DOHH2 (cell line): ENCODE measurements around the gene TYW3.

Experiments used
- H3F3A ChIP-seq: fragments of 200-600 bp; sonication (generic), shearing (Covaris generic); 2 replicates; pipeline ENCODE4 v1.6.0; 2016; ENCODE audit warnings: antibody characterized with exemption, mild to moderate bottlenecking; ENCODE audit not compliant: control insufficient read depth, insufficient read depth
- H3K27ac ChIP-seq: fragments of 200-600 bp; sonication (generic); 2 replicates; pipeline ENCODE4 v1.5.1; 2014; ENCODE audit warnings: low read depth, mild to moderate bottlenecking, low read length, moderate library complexity
- H3K27me3 ChIP-seq: fragments of 200-600 bp; sonication (generic); 2 replicates; pipeline ENCODE4 v1.6.1; 2014; ENCODE audit warnings: mild to moderate bottlenecking, low read length, mixed read lengths; ENCODE audit not compliant: control insufficient read depth
- H3K36me3 ChIP-seq: fragments of 200-600 bp; sonication (generic); 2 replicates; pipeline ENCODE4 v1.6.1; 2014; ENCODE audit warnings: mild to moderate bottlenecking, low read length, moderate library complexity, mixed read lengths; ENCODE audit not compliant: control insufficient read depth
- H3K4me1 ChIP-seq: fragments of 200-600 bp; sonication (generic); 2 replicates; pipeline ENCODE4 v1.6.1; 2014; ENCODE audit warnings: mild to moderate bottlenecking, low read length, mixed read lengths; ENCODE audit not compliant: control insufficient read depth
- H3K4me2 ChIP-seq: fragments of 200-600 bp; sonication (generic); 2 replicates; pipeline ENCODE4 v1.6.0; 2014; ENCODE audit warnings: mild to moderate bottlenecking, low read length, moderate library complexity
- H3K4me3 ChIP-seq: fragments of 200-600 bp; sonication (generic); 2 replicates; pipeline ENCODE4 v1.5.1; 2014; ENCODE audit warnings: mild to moderate bottlenecking, low read length, mixed read lengths
- H3K79me2 ChIP-seq: fragments of 200-600 bp; sonication (generic); 2 replicates; pipeline ENCODE4 v1.6.1; 2014; ENCODE audit warnings: mild to moderate bottlenecking, low read length, mixed read lengths; ENCODE audit not compliant: control insufficient read depth
- H3K9me2 ChIP-seq: fragments of 200-600 bp; sonication (generic); replicated peaks from 2 replicates; pipeline ENCODE4 v1.6.1; 2014; ENCODE audit warnings: mild to moderate bottlenecking, low read length, mixed read lengths; ENCODE audit not compliant: control insufficient read depth
- H3K9me3 ChIP-seq: fragments of 200-600 bp; sonication (generic); 2 replicates; pipeline ENCODE4 v1.6.1; 2014; ENCODE audit warnings: antibody characterized with exemption, low read length, mixed read lengths; ENCODE audit not compliant: control insufficient read depth, insufficient read depth
- H4K20me1 ChIP-seq: fragments of 200-600 bp; sonication (generic); 2 replicates; pipeline ENCODE4 v1.6.0; 2014; ENCODE audit warnings: low read depth, mild to moderate bottlenecking, antibody characterized with exemption, low read length, moderate library complexity; ENCODE audit not compliant: control insufficient read depth, insufficient read depth
- EZH2phosphoT487 ChIP-seq: fragments of 200-600 bp; sonication (generic); IDR thresholded peaks from 2 replicates; pipeline ENCODE4 v1.6.1; 2017; ENCODE audit warnings: borderline replicate concordance, mild to moderate bottlenecking, antibody characterized with exemption, low read length, moderate library complexity, mixed read lengths
- TF ChIP-seq, protein P1 (sequence below): fragments of 200-600 bp; sonication (generic); IDR thresholded peaks from one replicate; pipeline ENCODE4 v1.5.1; 2014; ENCODE audit warnings: antibody characterized with exemption, mild to moderate bottlenecking, low read depth, low read length; ENCODE audit not compliant: poor library complexity, severe bottlenecking

TYW3 gene

DNA sequence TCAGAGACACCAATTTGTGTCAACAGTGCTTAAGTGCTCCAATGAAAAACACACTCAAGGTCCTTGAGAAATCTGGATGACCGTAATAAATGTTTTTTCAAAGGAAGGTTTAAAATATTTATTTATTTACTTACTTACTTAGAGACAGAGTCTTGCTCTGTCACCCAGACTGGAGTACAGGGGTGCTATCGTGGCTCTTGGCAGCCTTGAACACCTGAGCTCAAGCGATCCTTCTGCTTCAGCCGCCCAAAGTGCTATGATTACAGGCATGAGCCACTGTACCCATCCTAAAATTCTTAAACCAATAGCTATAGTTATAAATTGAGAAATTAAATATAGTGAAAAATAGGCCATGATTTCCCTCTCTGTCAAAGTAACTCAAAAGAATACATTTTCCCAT, 42.0 kb upstream of the TYW3 start:
- H3K9me3 ChIP-seq = no peaks in the 10 kb centered on the region
- no peaks in the 10 kb centered on the region for H3K27me3 ChIP-seq
- no peaks in the 10 kb centered on the region for H3K4me1 ChIP-seq
- TF ChIP-seq, protein P1, sequence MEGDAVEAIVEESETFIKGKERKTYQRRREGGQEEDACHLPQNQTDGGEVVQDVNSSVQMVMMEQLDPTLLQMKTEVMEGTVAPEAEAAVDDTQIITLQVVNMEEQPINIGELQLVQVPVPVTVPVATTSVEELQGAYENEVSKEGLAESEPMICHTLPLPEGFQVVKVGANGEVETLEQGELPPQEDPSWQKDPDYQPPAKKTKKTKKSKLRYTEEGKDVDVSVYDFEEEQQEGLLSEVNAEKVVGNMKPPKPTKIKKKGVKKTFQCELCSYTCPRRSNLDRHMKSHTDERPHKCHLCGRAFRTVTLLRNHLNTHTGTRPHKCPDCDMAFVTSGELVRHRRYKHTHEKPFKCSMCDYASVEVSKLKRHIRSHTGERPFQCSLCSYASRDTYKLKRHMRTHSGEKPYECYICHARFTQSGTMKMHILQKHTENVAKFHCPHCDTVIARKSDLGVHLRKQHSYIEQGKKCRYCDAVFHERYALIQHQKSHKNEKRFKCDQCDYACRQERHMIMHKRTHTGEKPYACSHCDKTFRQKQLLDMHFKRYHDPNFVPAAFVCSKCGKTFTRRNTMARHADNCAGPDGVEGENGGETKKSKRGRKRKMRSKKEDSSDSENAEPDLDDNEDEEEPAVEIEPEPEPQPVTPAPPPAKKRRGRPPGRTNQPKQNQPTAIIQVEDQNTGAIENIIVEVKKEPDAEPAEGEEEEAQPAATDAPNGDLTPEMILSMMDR = no peak
- TF ChIP-seq EZH2phosphoT487 = no peak
- H3F3A ChIP-seq = no peaks in the 10 kb centered on the region
- no peak overlapping the region for H3K27ac ChIP-seq
- H3K9me2 ChIP-seq = no peaks in the 10 kb centered on the region
- H3K79me2 ChIP-seq = no peaks in the 10 kb centered on the region
- H3K4me2 ChIP-seq = no peak overlapping the region
- no peaks in the 10 kb centered on the region for H3K36me3 ChIP-seq
- no peak overlapping the region for H3K4me3 ChIP-seq
- H4K20me1 ChIP-seq = no peaks in the 10 kb centered on the region

DNA sequence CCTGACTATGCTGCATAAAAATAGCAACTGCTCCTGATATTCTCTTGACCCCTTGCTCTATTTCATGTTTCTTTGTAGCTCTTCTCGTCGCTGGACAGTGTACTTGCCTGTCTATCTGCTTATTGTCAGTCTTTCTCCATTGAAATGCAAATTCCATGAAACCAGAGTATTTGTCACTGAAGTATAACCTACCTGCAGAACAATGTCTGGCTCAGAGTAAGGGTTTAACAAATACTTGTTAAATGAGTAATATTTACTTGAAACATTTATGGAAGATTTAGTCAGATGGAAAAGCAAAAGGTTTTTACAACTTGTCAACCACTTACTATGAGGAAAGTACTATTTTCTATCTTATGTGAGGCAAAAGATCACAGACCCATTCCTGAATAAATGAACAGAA, 39.5 kb upstream of the TYW3 start:
- H3K4me2 ChIP-seq = no peak overlapping the region
- H4K20me1 ChIP-seq = no peaks in the 10 kb centered on the region
- H3K4me1 ChIP-seq = no peaks in the 10 kb centered on the region
- TF ChIP-seq, protein P1 = no peak
- TF ChIP-seq EZH2phosphoT487 = no peak
- no peak overlapping the region for H3K27ac ChIP-seq
- no peaks in the 10 kb centered on the region for H3K27me3 ChIP-seq
- no peaks in the 10 kb centered on the region for H3K36me3 ChIP-seq
- no peaks in the 10 kb centered on the region for H3K9me3 ChIP-seq
- no peaks in the 10 kb centered on the region for H3F3A ChIP-seq
- H3K4me3 ChIP-seq = no peak overlapping the region
- no peaks in the 10 kb centered on the region for H3K79me2 ChIP-seq
- H3K9me2 ChIP-seq = no peaks in the 10 kb centered on the region

DNA sequence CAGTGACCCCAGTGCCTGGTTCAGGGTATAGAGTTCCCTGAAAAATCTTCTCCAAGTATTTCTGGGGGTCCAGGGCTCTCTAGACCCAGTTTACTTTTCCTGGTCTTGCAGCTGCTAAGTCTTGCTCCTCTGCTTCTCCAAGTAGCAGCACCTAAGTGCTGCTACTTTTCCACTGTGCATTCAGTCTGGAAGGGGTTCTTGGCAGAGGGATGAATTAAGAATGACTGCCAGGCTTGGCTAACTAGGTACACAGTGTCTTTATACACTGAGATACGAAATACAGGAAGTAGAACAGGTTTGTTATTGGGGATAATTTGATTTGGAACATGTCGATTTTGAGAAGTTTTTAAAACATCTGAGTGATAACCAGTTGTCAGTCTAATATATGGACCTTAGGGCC, 35.1 kb upstream of the TYW3 start:
- Histone ChIP-seq H3K4me1 (no peaks in the 10 kb centered on the region), H3K4me3 (no peak overlapping the region), H3K9me3 (no peaks in the 10 kb centered on the region), H3K9me2 (no peaks in the 10 kb centered on the region), H3K4me2 (no peak overlapping the region), H3K36me3 (peaks cover 2% of the 10 kb centered on the region; the same call in 1 of the 2 replicates), H3K27ac (no peak overlapping the region), H4K20me1 (no peaks in the 10 kb centered on the region), H3K79me2 (no peaks in the 10 kb centered on the region), H3K27me3 (no peaks in the 10 kb centered on the region), H3F3A (no peaks in the 10 kb centered on the region)
- TF ChIP-seq, protein P1 = no peak
- no peak for TF ChIP-seq EZH2phosphoT487

DNA sequence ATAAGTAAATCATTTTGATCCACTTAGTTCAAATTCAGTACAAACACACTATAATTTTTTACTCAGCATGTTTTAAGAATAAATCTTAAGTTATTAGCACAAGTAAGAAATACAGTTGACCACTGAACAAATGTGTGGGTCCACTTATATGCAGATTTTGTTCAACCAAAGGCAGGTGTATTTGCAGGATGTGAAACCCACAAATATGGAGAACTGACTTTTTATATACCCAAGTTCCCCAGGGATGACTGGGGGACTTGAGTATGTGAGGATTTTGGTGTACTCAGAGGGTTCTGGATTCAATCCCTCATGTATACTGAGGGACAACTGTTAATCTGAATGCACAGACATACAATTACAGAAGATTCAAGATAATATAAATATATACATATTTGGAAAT, 33.6 kb upstream of the TYW3 start:
- H3K4me2 ChIP-seq = no peak overlapping the region

More for the DNA sequence above, 33.6 kb upstream of the TYW3 start:
- Histone ChIP-seq H3K79me2 (no peaks in the 10 kb centered on the region), H3K27ac (no peak overlapping the region), H3K9me2 (no peaks in the 10 kb centered on the region), H3K9me3 (no peaks in the 10 kb centered on the region), H3K27me3 (no peaks in the 10 kb centered on the region), H3F3A (no peaks in the 10 kb centered on the region), H3K4me3 (no peak overlapping the region), H3K36me3 (peaks cover 10% of the 10 kb centered on the region), H4K20me1 (no peaks in the 10 kb centered on the region), H3K4me1 (no peaks in the 10 kb centered on the region)
- TF ChIP-seq, protein P1 = no peak
- no peak for TF ChIP-seq EZH2phosphoT487
